ENCODE data around the gene PLEKHJ1. TPM values are rescaled to one million over a fixed set of nuclear protein-coding genes. Genes with fewer than 3 reads are reported as not detected.

PLEKHJ1 gene
- total and polyA plus RNA-seq, 2 of the 13 experiments (the other 11 are each of a cell fraction or from before 2014, with no cell fraction given): 70.5 to 130 TPM

DNA sequence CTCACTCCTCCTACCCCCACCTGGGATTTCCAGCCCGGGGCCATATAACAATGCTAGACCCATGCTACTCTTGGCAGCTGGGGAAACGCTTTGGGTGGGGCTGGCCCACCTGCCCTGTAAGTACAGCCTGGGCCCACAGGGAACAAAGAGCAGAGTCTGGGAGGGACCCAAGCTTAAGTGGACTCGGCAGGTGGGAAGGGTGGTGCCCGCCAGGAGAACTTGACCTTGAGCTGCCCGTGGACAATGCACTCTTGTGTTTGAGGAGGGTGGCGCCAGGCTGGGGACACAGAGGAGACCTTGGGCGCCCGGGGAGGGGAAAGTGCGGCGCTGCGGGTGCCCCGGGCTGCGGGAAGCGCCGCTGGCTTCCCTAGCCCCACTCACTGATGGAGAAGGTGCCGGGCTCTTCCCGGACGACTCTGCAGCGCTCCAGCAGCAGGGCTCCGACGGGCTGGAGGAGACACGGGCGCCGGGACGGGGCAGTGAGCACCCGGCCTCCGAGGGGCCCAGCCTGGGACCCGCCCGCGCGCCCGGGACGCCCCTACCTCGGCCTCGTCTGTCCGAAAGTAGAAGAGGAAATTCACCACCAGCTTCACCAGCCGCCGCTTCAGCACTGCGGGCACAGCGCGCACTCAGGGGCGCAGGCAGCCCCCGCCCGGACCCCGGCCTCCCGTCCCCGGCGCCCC is 607 bp downstream of the PLEKHJ1 start (continued):
- TF ChIP-seq, protein P1, sequence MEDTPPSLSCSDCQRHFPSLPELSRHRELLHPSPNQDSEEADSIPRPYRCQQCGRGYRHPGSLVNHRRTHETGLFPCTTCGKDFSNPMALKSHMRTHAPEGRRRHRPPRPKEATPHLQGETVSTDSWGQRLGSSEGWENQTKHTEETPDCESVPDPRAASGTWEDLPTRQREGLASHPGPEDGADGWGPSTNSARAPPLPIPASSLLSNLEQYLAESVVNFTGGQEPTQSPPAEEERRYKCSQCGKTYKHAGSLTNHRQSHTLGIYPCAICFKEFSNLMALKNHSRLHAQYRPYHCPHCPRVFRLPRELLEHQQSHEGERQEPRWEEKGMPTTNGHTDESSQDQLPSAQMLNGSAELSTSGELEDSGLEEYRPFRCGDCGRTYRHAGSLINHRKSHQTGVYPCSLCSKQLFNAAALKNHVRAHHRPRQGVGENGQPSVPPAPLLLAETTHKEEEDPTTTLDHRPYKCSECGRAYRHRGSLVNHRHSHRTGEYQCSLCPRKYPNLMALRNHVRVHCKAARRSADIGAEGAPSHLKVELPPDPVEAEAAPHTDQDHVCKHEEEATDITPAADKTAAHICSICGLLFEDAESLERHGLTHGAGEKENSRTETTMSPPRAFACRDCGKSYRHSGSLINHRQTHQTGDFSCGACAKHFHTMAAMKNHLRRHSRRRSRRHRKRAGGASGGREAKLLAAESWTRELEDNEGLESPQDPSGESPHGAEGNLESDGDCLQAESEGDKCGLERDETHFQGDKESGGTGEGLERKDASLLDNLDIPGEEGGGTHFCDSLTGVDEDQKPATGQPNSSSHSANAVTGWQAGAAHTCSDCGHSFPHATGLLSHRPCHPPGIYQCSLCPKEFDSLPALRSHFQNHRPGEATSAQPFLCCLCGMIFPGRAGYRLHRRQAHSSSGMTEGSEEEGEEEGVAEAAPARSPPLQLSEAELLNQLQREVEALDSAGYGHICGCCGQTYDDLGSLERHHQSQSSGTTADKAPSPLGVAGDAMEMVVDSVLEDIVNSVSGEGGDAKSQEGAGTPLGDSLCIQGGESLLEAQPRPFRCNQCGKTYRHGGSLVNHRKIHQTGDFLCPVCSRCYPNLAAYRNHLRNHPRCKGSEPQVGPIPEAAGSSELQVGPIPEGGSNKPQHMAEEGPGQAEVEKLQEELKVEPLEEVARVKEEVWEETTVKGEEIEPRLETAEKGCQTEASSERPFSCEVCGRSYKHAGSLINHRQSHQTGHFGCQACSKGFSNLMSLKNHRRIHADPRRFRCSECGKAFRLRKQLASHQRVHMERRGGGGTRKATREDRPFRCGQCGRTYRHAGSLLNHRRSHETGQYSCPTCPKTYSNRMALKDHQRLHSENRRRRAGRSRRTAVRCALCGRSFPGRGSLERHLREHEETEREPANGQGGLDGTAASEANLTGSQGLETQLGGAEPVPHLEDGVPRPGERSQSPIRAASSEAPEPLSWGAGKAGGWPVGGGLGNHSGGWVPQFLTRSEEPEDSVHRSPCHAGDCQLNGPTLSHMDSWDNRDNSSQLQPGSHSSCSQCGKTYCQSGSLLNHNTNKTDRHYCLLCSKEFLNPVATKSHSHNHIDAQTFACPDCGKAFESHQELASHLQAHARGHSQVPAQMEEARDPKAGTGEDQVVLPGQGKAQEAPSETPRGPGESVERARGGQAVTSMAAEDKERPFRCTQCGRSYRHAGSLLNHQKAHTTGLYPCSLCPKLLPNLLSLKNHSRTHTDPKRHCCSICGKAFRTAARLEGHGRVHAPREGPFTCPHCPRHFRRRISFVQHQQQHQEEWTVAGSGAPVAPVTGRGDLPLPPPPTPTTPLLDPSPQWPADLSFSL (CRISPR knock-in tag; IDR thresholded peaks at IDR 0.05): no peak
- TF ChIP-seq, protein P2, sequence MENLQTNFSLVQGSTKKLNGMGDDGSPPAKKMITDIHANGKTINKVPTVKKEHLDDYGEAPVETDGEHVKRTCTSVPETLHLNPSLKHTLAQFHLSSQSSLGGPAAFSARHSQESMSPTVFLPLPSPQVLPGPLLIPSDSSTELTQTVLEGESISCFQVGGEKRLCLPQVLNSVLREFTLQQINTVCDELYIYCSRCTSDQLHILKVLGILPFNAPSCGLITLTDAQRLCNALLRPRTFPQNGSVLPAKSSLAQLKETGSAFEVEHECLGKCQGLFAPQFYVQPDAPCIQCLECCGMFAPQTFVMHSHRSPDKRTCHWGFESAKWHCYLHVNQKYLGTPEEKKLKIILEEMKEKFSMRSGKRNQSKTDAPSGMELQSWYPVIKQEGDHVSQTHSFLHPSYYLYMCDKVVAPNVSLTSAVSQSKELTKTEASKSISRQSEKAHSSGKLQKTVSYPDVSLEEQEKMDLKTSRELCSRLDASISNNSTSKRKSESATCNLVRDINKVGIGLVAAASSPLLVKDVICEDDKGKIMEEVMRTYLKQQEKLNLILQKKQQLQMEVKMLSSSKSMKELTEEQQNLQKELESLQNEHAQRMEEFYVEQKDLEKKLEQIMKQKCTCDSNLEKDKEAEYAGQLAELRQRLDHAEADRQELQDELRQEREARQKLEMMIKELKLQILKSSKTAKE (CRISPR knock-in tag; IDR thresholded peaks at IDR 0.05; ENCODE audit: borderline replicate concordance): peak; percentile 89
- TF ChIP-seq DPF2 (CRISPR knock-in tag; IDR thresholded peaks at IDR 0.05; ENCODE audit: borderline replicate concordance, low read depth) (no peak), NR2F2 (IDR thresholded peaks at IDR 0.05; ENCODE audit: borderline replicate concordance, low read depth) (peak; percentile 8; the same call in 1 of the 2 replicates), ZNF431 (CRISPR knock-in tag; IDR thresholded peaks at IDR 0.05; ENCODE audit: borderline replicate concordance, low read depth) (peak; percentile 31; the same call in 1 of the 2 replicates), GABPB1 (CRISPR knock-in tag; IDR thresholded peaks at IDR 0.05) (no peak), ATF7-NPFF (CRISPR knock-in tag; IDR thresholded peaks at IDR 0.05; ENCODE audit: low read depth) (0 out of 2 replicates have a peak, but pooled peaks have one; percentile 48), ARID2 (CRISPR knock-in tag; IDR thresholded peaks at IDR 0.05; ENCODE audit: borderline replicate concordance) (no peak), SRSF9 (IDR thresholded peaks at IDR 0.05; ENCODE audit: borderline replicate concordance, insufficient read depth, low read depth, low read length, poor library complexity, severe bottlenecking) (no peak)
- TF ChIP-seq, protein P3, sequence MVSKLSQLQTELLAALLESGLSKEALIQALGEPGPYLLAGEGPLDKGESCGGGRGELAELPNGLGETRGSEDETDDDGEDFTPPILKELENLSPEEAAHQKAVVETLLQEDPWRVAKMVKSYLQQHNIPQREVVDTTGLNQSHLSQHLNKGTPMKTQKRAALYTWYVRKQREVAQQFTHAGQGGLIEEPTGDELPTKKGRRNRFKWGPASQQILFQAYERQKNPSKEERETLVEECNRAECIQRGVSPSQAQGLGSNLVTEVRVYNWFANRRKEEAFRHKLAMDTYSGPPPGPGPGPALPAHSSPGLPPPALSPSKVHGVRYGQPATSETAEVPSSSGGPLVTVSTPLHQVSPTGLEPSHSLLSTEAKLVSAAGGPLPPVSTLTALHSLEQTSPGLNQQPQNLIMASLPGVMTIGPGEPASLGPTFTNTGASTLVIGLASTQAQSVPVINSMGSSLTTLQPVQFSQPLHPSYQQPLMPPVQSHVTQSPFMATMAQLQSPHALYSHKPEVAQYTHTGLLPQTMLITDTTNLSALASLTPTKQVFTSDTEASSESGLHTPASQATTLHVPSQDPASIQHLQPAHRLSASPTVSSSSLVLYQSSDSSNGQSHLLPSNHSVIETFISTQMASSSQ (IDR thresholded peaks at IDR 0.05; ENCODE audit: low read depth): no peak
- TF ChIP-seq, protein P3 (CRISPR knock-in tag; IDR thresholded peaks at IDR 0.05; ENCODE audit: borderline replicate concordance): no peak
- TF ChIP-seq, protein P4, sequence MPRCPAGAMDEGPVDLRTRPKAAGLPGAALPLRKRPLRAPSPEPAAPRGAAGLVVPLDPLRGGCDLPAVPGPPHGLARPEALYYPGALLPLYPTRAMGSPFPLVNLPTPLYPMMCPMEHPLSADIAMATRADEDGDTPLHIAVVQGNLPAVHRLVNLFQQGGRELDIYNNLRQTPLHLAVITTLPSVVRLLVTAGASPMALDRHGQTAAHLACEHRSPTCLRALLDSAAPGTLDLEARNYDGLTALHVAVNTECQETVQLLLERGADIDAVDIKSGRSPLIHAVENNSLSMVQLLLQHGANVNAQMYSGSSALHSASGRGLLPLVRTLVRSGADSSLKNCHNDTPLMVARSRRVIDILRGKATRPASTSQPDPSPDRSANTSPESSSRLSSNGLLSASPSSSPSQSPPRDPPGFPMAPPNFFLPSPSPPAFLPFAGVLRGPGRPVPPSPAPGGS (CRISPR knock-in tag; IDR thresholded peaks at IDR 0.05): no peak
